GM18507 (cell line): ENCODE measurements around the gene OMA1.

Experiments
- DNase-seq: peaks from one replicate; pipeline ENCODE4 v3.0.0; 2011; ENCODE audit warnings: low read depth; ENCODE audit not compliant: insufficient read length; ENCODE audit errors: extremely low spot score
- FAIRE-seq: peaks from 2 replicates; lab custom pipeline; 2011; peaks lifted over from hg19 to GRCh38; lab: Jason Lieb, UNC

Gene OMA1

DNA sequence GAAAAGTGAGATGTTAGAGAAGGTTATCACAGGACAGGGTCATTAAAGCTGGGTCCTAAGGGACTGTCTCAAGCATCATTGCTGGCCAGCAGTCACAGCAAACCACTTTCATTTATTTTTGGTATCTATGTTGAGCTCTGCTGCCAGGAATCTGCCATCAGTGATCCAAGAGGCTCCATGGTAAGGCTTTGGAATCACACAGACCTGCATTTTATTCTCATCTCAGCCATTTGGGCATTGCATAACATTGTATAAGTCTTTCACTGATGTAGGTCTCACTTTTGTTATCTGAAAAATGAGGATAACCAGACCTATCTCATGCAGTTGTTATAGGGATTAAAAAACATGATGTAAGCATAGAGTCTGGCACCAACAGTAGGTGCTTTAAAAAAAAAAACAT is 77.5 kb downstream of the OMA1 start:
- no peak for FAIRE-seq

GRCh38 chr1:58468612-58469011 is 77.9 kb downstream of the OMA1 start:
- FAIRE-seq (no peak), DNase-seq (no peak)

More for the DNA sequence above, 77.5 kb downstream of the OMA1 start:
- DNase-seq, result no peak

GRCh38 chr1:58466630-58467241 is 79.8 kb downstream of the OMA1 start:
- DNase-seq (no peak), FAIRE-seq (no peak)

- FAIRE-seq (no peak), DNase-seq (no peak)
Measured at GRCh38 chr1:58465825-58466629, 80.5 kb downstream of the OMA1 start.

DNA sequence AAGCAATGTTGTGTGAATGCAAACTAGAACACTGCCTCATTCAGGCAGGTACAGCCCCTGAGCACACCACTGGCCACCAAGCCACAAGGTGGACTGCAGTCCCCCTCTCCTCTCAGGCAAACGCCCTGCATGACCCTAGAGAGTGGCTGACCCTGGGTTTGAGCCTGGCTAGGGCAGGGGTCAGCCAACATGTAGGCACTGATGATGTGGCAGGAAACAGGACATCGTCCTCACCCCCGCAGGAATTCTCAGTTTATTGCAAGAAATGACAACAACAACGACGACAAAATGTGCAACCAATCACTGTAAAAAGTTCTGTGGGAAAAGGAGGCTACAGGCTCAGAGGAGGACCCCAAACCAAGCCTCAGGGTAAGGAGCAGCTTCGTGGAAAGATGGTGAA is 81.3 kb downstream of the OMA1 start:
- no peak for FAIRE-seq

GRCh38 chr1:58460469-58460868 is 86.1 kb downstream of the OMA1 start:
- no peak for FAIRE-seq
- no peak for DNase-seq

More for the DNA sequence above, 81.3 kb downstream of the OMA1 start:
- no peak for DNase-seq

DNA sequence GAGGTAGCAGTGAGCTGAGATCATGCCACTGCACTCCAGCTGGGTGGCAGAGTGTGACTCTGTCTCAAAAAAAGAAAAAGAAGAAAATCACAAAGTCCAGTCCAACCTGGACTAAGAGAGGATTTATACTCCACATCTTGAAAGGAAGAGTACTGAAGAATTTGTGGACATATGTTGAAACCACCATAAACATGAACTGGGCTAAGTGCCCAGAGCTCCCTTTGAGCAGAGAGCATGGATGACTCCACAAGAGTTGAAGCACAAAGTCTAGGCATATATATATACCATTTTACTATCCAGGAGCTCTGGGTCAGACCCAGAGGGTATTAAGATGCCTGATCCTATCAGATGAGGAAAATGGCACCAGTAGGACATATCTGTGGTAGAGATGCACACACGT is 86.6 kb downstream of the OMA1 start:
- FAIRE-seq, result no peak
- no peak for DNase-seq

DNA sequence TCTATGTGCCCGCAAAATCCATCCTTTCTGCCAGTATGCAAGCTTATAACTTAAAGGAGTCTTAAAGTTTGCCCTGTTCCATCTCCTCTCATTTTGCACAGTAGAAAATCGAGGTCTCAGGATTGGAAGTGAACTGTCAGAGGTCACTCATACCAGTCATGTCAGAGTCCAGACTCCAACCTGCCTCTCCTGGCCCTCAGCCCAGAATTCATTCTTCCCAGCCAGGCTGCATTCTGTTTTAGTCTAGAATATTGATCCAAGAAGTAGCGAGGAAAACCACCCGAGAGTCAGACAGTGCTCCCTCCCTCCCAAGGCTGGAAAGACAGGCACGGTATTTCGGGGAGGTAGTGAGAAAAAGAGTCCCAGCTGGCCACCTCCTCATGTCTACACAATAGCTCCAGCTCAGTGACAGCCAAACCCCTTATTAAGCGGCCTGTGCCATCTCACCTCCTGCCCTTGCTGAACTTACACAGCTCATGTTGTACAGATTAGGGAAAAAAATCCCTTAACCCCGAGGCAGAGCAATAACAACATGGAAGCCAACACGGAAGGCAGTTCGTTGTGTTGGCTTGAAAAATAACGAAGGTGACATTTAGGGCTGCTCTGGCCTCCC is 89.4 kb downstream of the OMA1 start:
- FAIRE-seq (no peak), DNase-seq (no peak)

GRCh38 chr1:58456470-58456869 is 90.1 kb downstream of the OMA1 start:
- no peak for DNase-seq
- FAIRE-seq, result no peak

GRCh38 chr1:58454807-58455206 is 91.7 kb downstream of the OMA1 start:
- no peak for FAIRE-seq
- DNase-seq, result no peak

DNA sequence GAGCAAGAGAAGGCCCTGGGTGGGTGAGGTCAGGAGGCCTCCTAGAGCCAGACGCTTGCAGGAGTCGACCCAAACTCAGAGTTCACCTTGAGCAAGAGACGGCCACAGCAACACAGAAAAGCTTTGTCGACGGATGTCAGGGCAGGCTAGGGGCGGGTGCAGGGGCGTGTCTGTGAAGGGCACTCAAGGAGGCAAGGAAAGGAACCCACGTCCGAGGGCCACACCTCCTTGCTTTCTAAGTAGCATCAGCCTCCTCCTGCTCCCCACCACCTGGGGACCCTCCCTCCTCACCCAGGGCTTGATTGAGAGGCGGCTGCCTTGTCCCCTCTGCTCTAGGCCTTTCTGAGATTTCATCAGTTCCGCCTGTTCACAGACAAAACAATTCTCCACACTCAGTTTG is 92.1 kb downstream of the OMA1 start:
- FAIRE-seq (no peak), DNase-seq (no peak)

GRCh38 chr1:58451560-58452191 is 94.8 kb downstream of the OMA1 start:
- DNase-seq (no peak), FAIRE-seq (no peak)

DNA sequence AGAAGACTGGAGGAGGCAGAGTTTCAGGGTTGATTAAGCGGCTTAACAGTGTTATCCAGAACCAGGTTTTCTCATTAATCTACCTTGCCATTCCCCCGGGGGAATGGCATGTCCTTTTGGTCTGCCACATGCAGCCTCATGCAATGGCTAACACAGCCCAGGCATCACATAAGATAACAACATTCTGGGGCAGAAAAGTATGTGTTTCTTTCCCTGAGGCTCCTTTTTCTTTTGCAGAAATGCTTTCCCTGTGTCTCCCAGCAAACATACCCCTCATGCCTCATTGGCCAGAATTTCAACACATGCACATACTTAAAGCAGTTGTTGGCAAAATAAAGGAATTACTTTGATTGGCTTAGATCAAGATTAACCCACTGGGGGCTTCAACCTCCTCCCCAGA is 98.6 kb downstream of the OMA1 start:
- FAIRE-seq (no peak), DNase-seq (no peak)

- no peak for FAIRE-seq
Measured at GRCh38 chr1:58447042-58447441, 99.5 kb downstream of the OMA1 start.

GRCh38 chr1:58446368-58446767 is 100.2 kb downstream of the OMA1 start:
- no peak for FAIRE-seq

More at GRCh38 chr1:58447042-58447441, 99.5 kb downstream of the OMA1 start:
- DNase-seq, result no peak

DNA sequence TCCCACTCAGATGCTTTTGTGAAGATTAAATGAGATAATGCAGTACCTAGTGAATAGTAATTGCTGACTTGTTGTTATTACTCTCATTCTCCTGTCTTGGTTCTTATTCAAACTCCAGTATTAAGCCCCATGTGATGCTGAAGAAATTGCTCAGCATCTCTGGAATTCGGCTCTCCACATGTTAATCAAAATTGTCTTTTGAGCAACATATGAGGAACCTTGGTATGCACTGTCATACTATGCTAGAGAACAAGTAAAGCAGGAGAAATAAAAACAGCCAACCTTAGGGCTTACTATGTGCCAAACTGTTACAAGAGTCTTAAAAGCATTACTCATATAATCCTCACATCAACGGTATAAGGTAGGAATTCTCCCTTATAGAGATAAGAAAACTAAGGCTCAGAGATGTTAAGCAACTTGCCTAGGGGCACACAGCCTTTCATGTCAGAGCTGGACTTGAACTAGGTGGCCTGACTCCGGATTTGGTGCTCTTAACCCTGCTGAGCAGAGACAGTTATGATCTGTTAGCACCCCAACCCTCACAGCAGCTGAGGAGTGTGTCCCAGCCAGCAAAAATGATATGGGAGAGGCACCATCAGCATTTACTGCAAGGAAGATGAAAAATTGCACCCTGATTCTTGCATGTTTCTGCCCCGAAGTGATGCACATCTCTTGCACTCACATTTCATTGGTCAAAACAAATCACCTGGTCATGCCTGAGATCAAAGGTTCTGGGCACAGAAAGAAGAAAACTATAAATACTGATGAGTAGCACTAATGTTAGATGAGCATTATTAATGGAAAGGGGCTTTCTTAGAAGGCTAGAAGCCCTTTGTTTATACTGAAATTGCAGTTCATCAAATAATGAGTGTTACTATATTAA is 102.3 kb downstream of the OMA1 start:
- DNase-seq, result no peak

More at GRCh38 chr1:58446368-58446767, 100.2 kb downstream of the OMA1 start:
- no peak for DNase-seq

GRCh38 chr1:58442114-58442513 is 104.4 kb downstream of the OMA1 start:
- FAIRE-seq, result no peak
- no peak for DNase-seq

More for the DNA sequence above, 102.3 kb downstream of the OMA1 start:
- FAIRE-seq, result no peak

DNA sequence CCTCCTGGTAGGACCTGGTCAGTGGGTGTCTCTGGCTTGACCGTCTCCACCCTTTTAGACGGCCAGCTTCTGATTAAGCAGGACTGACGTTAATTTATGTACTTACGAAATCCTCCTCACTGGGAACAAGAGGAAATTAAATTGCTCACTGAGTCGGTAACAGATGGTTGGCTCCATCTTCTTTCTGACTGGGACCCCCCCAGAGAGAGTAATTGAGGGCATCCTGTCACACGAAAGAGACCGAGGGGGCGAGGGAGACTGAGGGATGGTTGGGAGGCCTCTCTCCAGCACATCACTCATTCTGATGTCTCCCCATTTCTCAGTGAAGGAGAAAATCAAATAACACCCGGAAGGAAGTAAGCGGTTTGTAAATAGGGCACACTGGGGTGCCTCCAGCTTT is 104.8 kb downstream of the OMA1 start:
- no peak for FAIRE-seq

GRCh38 chr1:58440696-58441095 is 105.8 kb downstream of the OMA1 start:
- FAIRE-seq (no peak), DNase-seq (no peak)

More for the DNA sequence above, 104.8 kb downstream of the OMA1 start:
- DNase-seq, result no peak
